MM.1S (cell line): ENCODE results near the gene JSRP1.

Experiments used
- DNase-seq: peaks from one replicate; pipeline ENCODE4 v3.0.0-alpha.2; 2015
- H2AFZ ChIP-seq: fragments of 300-600 bp; sonication (generic); 2 replicates; pipeline ENCODE4 v1.6.0; 2016; ENCODE audit warnings: antibody characterized with exemption, low read length
- H3F3A ChIP-seq: fragments of 300-600 bp; sonication (generic); 2 replicates; pipeline ENCODE4 v1.6.1; 2016; ENCODE audit warnings: mild to moderate bottlenecking, antibody characterized with exemption, low read length, moderate library complexity, mixed read lengths; ENCODE audit not compliant: insufficient read depth
- H3K27ac ChIP-seq: fragments of 300-600 bp; sonication (generic); 2 replicates; pipeline ENCODE4 v1.5.1; 2016; ENCODE audit warnings: mild to moderate bottlenecking, low read length
- H3K27me3 ChIP-seq: fragments of 300-600 bp; sonication (generic); replicated peaks from 2 replicates; pipeline ENCODE4 v1.6.0; 2016; ENCODE audit warnings: low read length; ENCODE audit not compliant: insufficient read depth
- H3K36me3 ChIP-seq: fragments of 300-600 bp; sonication (generic); replicated peaks from 2 replicates; pipeline ENCODE4 v1.6.1; 2016; ENCODE audit warnings: mild to moderate bottlenecking, low read length, mixed read lengths; ENCODE audit not compliant: insufficient read depth
- H3K4me1 ChIP-seq: fragments of 300-600 bp; sonication (generic); 2 replicates; pipeline ENCODE4 v1.6.1; 2016; ENCODE audit warnings: low read length, mixed read lengths
- H3K4me2 ChIP-seq: fragments of 300-600 bp; sonication (generic); 2 replicates; pipeline ENCODE4 v1.6.0; 2016; ENCODE audit warnings: low read depth, low read length
- H3K4me3 ChIP-seq: fragments of 300-600 bp; sonication (generic); 2 replicates; pipeline ENCODE4 v1.5.1; 2016; ENCODE audit warnings: low read length, mixed read lengths
- H3K79me2 ChIP-seq: fragments of 300-600 bp; sonication (generic); 2 replicates; pipeline ENCODE4 v1.6.1; 2016; ENCODE audit warnings: mixed run types, low read length, mixed read lengths
- H3K9ac ChIP-seq: fragments of 300-600 bp; sonication (generic); 2 replicates; pipeline ENCODE4 v1.6.1; 2016; ENCODE audit warnings: low read length, mixed read lengths
- H3K9me2 ChIP-seq: fragments of 300-600 bp; sonication (generic); replicated peaks from 2 replicates; pipeline ENCODE4 v1.6.1; 2016; ENCODE audit warnings: mild to moderate bottlenecking, low read length, mixed read lengths; ENCODE audit not compliant: insufficient read depth
- H3K9me3 ChIP-seq: fragments of 300-600 bp; sonication (generic); replicated peaks from 2 replicates; pipeline ENCODE4 v1.6.1; 2016; ENCODE audit warnings: mild to moderate bottlenecking, low read length, mixed read lengths; ENCODE audit not compliant: insufficient read depth
- H4K20me1 ChIP-seq: fragments of 300-600 bp; sonication (generic); 2 replicates; pipeline ENCODE4 v1.6.1; 2016; ENCODE audit warnings: mild to moderate bottlenecking, low read length, moderate library complexity, mixed read lengths; ENCODE audit not compliant: insufficient read depth
- CTCF ChIP-seq: fragments of 300-600 bp; sonication (generic); IDR thresholded peaks from 2 replicates; pipeline ENCODE4 v1.5.1; 2016; ENCODE audit warnings: antibody characterized with exemption, low read length, mixed read lengths
- EZH2 ChIP-seq: fragments of 300-600 bp; sonication (generic); optimal IDR thresholded peaks from 2 replicates; pipeline ENCODE3; 2017; ENCODE audit warnings: low read depth, mild to moderate bottlenecking, antibody characterized with exemption, low read length, mixed read lengths
- EZH2phosphoT487 ChIP-seq: fragments of 300-600 bp; sonication (generic); IDR thresholded peaks from 2 replicates; pipeline ENCODE4 v1.6.1; 2018; ENCODE audit warnings: antibody characterized with exemption, low read length

The JSRP1 gene

GRCh38 chr19:2289714-2290435, 33.7 kb upstream of the JSRP1 start:
- peak overlapping the region; percentile 50; the same call in 1 of the 2 replicates for H3K9ac ChIP-seq

GRCh38 chr19:2288818-2289713, 32.8 kb upstream of the JSRP1 start:
- peak overlapping the region; percentile 68 for H3K4me3 ChIP-seq
- H3K27me3 ChIP-seq, result peaks cover 4% of the 10 kb centered on the region; the same call in 1 of the 2 replicates
- no peaks in the 10 kb centered on the region for H4K20me1 ChIP-seq
- peak overlapping the region; percentile 88 for H3K4me2 ChIP-seq
- DNase-seq, result no peak
- H3K9me2 ChIP-seq, result no peaks in the 10 kb centered on the region
- no peaks in the 10 kb centered on the region for H3F3A ChIP-seq
- no peaks in the 10 kb centered on the region for H3K36me3 ChIP-seq
- TF ChIP-seq CTCF (no peak), EZH2phosphoT487 (no peak), EZH2 (no peak)
- no peaks in the 10 kb centered on the region for H3K9me3 ChIP-seq
- H3K9ac ChIP-seq, result peak overlapping the region; percentile 50; the same call in 1 of the 2 replicates
- no peaks in the 10 kb centered on the region for H3K79me2 ChIP-seq
- peaks cover 7% of the 10 kb centered on the region for H3K4me1 ChIP-seq
- H3K27ac ChIP-seq, result peak overlapping the region; percentile 29; the same call in 1 of the 2 replicates
- H2AFZ ChIP-seq, result peak overlapping the region; percentile 73

More at GRCh38 chr19:2289714-2290435, 33.7 kb upstream of the JSRP1 start:
- Histone ChIP-seq H2AFZ (peak overlapping the region; percentile 73), H3K27me3 (peaks cover 4% of the 10 kb centered on the region; the same call in 1 of the 2 replicates), H3K4me1 (peaks cover 7% of the 10 kb centered on the region), H3K9me2 (no peaks in the 10 kb centered on the region), H3K79me2 (no peaks in the 10 kb centered on the region), H3K4me2 (peak overlapping the region; percentile 88), H3K9me3 (no peaks in the 10 kb centered on the region), H3K4me3 (peak overlapping the region; percentile 68), H4K20me1 (no peaks in the 10 kb centered on the region), H3F3A (no peaks in the 10 kb centered on the region), H3K36me3 (no peaks in the 10 kb centered on the region), H3K27ac (peak overlapping the region; percentile 29; the same call in 1 of the 2 replicates)
- DNase-seq, result peak; percentile 58
- TF ChIP-seq CTCF (no peak), EZH2 (no peak), EZH2phosphoT487 (no peak)

GRCh38 chr19:2288338-2288817, 32.2 kb upstream of the JSRP1 start:
- Histone ChIP-seq H3F3A (no peaks in the 10 kb centered on the region), H2AFZ (no peak overlapping the region), H3K79me2 (no peaks in the 10 kb centered on the region), H4K20me1 (no peaks in the 10 kb centered on the region), H3K36me3 (no peaks in the 10 kb centered on the region), H3K27me3 (peaks cover 4% of the 10 kb centered on the region; the same call in 1 of the 2 replicates), H3K4me3 (no peak overlapping the region), H3K9ac (no peak overlapping the region), H3K4me2 (no peak overlapping the region), H3K27ac (no peak overlapping the region), H3K9me2 (no peaks in the 10 kb centered on the region), H3K4me1 (peaks cover 7% of the 10 kb centered on the region), H3K9me3 (no peaks in the 10 kb centered on the region)
- TF ChIP-seq EZH2 (no peak), CTCF (no peak), EZH2phosphoT487 (no peak)
- no peak for DNase-seq
